ENCODE measurements around the gene BCL10.

DNA sequence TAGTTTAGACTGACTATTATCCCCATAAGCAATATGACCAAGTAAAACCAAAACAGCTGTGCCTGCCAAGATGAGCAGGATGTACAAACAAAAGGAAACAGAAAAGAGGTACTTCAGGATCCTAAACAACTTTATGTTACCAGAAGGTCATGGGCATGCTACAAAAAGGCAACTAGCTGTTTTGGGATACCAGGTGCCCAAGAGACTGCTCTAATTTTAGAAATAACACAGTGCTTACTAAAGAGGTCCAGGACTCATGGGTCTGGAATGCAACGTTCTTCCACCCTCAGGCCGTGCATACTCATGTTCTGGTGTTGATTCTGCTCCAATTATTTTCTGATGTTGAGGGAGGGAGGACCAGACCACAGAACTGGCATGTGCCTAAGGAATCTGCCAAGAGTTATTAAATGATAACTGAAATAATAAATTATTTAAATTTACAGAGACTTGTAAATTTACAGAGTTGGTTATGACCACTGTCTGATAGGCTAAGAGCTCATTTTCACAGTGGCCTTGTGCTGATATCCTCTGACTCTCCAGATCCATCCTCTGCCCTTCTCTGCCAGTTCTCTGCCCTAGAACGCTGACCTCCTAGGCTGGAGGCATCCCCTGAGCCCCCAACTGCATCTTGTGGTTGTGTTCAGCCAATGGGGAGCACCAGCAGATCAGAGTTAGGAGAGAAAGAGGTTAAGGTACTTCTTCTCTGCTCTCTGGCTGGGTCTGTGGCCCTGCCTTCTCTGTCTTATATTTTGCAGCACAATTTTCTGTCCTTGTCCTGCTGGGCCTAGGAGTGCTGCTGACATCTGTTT, 37.7 kb upstream of the BCL10 start:
- no peak for TF ChIP-seq CTCF (IDR thresholded peaks at IDR 0.05)
- TF ChIP-seq POLR2A (IDR thresholded peaks at IDR 0.05), result no peak
